ENCODE results near the gene BDH1.
"Not testable (repeated sequence)": the region's sequence is repeated elsewhere in the genome, so short reads cannot be mapped to it uniquely, and the experiment has no call there.

Gene BDH1

DNA sequence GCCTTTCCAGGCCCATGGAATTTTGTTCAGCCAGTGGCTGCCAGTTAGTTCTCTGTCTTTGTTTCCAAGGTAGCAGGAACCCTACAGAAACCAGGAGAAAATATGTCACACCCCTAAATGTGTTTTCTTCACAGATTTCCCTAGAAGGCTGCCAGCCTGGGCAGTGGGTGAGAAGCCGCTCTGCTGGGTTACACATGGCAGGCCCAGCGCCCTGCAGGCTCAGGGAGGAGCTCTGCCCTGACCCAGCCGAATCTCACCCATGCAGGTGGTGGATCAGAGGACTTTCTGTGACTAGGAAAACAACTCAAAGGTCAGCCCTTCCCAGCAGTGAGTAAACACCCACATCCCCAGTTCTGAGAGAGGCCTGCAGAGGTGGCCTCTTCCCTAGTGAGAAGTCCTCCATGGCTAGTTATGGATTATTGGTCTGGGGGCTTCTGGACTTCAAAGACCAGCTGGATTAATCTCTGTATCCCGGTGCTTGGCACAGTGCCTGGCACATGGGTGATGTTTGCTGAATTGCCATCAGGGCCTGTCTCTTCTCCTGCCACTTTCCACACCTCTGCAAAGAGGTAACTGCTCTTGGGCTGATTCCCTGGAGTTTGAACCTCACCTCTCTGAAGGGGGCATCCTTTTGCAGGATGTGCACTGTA, 34.7 kb upstream of the BDH1 start:
- DNase-seq, result no peak
- no peaks in the 10 kb centered on the region for H3K27me3 ChIP-seq (replicated peaks in 2 of 5; ENCODE audit: control insufficient read depth in 4 of 5, insufficient read depth in 5 of 5, low read length in 4 of 5)
- WGBS (ENCODE audit: insufficient coverage), result 100% methylated on average over 4 of the region's 4 CpGs
- H3K36me3 ChIP-seq (ENCODE audit: control insufficient read depth in 4 of 4, insufficient read depth in 4 of 4, low read length in 3 of 4), result no peaks in the 10 kb centered on the region
- peaks cover 0 to 7% (median 2%) of the 10 kb centered on the region in 4 experiments for H3K4me1 ChIP-seq (ENCODE audit: control extremely low read depth in 1 of 4, control insufficient read depth in 4 of 4, insufficient read depth in 4 of 4, low read length in 3 of 4)
- H3K9me3 ChIP-seq (ENCODE audit: control extremely low read depth in 1 of 5, control insufficient read depth in 4 of 5, insufficient read depth in 2 of 5, low read depth in 1 of 5, low read length in 4 of 5), result no peaks in the 10 kb centered on the region
- CTCF ChIA-PET, result no interaction called here
- no peak overlapping the region for H3K27ac ChIP-seq (ENCODE audit: insufficient read depth in 1 of 2, low read depth in 1 of 2, low read length in 2 of 2, poor library complexity in 1 of 2, severe bottlenecking in 2 of 2)
- H3K4me3 ChIP-seq (ENCODE audit: control insufficient read depth in 1 of 7, extremely low read depth in 1 of 7, insufficient read depth in 4 of 7, low read depth in 2 of 7, low read length in 6 of 7), result no peak overlapping the region
- POLR2A ChIA-PET, result no interaction called here

- H3K9me3 ChIP-seq (ENCODE audit: control extremely low read depth in 1 of 5, control insufficient read depth in 4 of 5, insufficient read depth in 2 of 5, low read depth in 1 of 5, low read length in 4 of 5), result no peaks in the 10 kb centered on the region
- peaks cover 0 to 7% (median 2%) of the 10 kb centered on the region in 4 experiments for H3K4me1 ChIP-seq (ENCODE audit: control extremely low read depth in 1 of 4, control insufficient read depth in 4 of 4, insufficient read depth in 4 of 4, low read length in 3 of 4)
- POLR2A ChIA-PET, result no interaction called here
- H3K27ac ChIP-seq (ENCODE audit: insufficient read depth in 1 of 2, low read depth in 1 of 2, low read length in 2 of 2, poor library complexity in 1 of 2, severe bottlenecking in 2 of 2), result no peak overlapping the region
- no peak for DNase-seq
- CTCF ChIA-PET, result interaction anchor here (3.2 kb wide), 1 partner anchor 9 kb away, joined by 15 read pairs; no protein-coding TSS in a partner anchor
- WGBS (ENCODE audit: insufficient coverage), result 96% methylated on average over 6 of the region's 13 CpGs
- no peaks in the 10 kb centered on the region for H3K36me3 ChIP-seq (ENCODE audit: control insufficient read depth in 4 of 4, insufficient read depth in 4 of 4, low read length in 3 of 4)
- no peaks in the 10 kb centered on the region for H3K27me3 ChIP-seq (replicated peaks in 2 of 5; ENCODE audit: control insufficient read depth in 4 of 5, insufficient read depth in 5 of 5, low read length in 4 of 5)
- no peak overlapping the region for H3K4me3 ChIP-seq (ENCODE audit: control insufficient read depth in 1 of 7, extremely low read depth in 1 of 7, insufficient read depth in 4 of 7, low read depth in 2 of 7, low read length in 6 of 7)
These were observed 33.8 kb upstream of the BDH1 start for GRCh38 chr3:197589545-197589944.

DNA sequence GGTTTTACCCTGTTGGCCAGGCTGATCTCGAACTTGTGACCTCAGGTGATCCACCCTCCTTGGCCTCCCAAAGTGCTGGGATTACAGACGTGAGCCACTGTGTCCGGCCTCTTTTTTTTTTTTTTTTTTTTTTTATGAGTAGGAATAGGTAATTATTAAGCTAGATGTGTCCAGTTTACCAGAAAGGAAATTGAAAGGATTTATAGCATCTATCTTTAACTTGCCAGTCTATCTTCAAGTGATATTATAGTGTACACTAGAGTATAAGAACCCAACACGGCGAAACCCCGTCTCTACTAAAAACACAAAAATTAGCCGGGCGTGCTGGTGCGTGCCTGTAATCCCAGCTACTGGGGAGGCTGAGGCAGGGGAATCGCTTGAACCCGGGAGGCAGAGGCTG, 31.0 kb upstream of the BDH1 start:
- H3K4me1 ChIP-seq (ENCODE audit: control extremely low read depth in 1 of 4, control insufficient read depth in 4 of 4, insufficient read depth in 4 of 4, low read length in 3 of 4); DNase-seq; H3K9me3 ChIP-seq (ENCODE audit: control extremely low read depth in 1 of 5, control insufficient read depth in 4 of 5, insufficient read depth in 2 of 5, low read depth in 1 of 5, low read length in 4 of 5); POLR2A ChIA-PET; H3K27ac ChIP-seq (ENCODE audit: insufficient read depth in 1 of 2, low read depth in 1 of 2, low read length in 2 of 2, poor library complexity in 1 of 2, severe bottlenecking in 2 of 2); H3K4me3 ChIP-seq (ENCODE audit: control insufficient read depth in 1 of 7, extremely low read depth in 1 of 7, insufficient read depth in 4 of 7, low read depth in 2 of 7, low read length in 6 of 7); H3K36me3 ChIP-seq (ENCODE audit: control insufficient read depth in 4 of 4, insufficient read depth in 4 of 4, low read length in 3 of 4); H3K27me3 ChIP-seq (replicated peaks in 2 of 5; ENCODE audit: control insufficient read depth in 4 of 5, insufficient read depth in 5 of 5, low read length in 4 of 5): not testable (repeated sequence)
- CTCF ChIA-PET, result interaction anchor here (1.2 to 3.2 kb wide), 2 partner anchors 12 kb away, joined by 7 to 15 read pairs; no protein-coding TSS in a partner anchor
- WGBS (ENCODE audit: insufficient coverage), result 100% methylated on average over 5 of the region's 11 CpGs

DNA sequence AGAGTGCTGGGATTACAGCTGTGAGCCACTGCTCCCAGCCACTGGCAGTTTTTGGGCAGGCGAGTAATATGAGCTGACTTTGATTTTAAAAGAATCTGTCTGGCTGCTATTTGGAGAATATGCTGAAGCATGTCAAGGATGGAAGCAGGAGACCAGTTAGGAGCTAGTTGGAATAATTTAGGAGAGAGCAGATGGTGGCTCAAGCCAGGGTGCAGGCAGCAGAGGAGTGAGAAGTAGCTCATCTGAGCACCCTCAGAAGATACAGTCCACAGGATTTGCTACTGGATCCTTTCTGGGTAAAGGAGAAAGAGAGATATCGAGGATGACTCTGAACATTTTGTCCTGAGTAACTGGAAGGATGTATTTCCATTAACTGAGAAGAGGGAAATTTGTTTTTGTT, 30.4 kb upstream of the BDH1 start:
- no peak overlapping the region for H3K4me3 ChIP-seq (ENCODE audit: control insufficient read depth in 1 of 7, extremely low read depth in 1 of 7, insufficient read depth in 4 of 7, low read depth in 2 of 7, low read length in 6 of 7)
- H3K9me3 ChIP-seq (ENCODE audit: control extremely low read depth in 1 of 5, control insufficient read depth in 4 of 5, insufficient read depth in 2 of 5, low read depth in 1 of 5, low read length in 4 of 5), result no peaks in the 10 kb centered on the region
- no peak overlapping the region for H3K27ac ChIP-seq (ENCODE audit: insufficient read depth in 1 of 2, low read depth in 1 of 2, low read length in 2 of 2, poor library complexity in 1 of 2, severe bottlenecking in 2 of 2)
- DNase-seq, result no peak
- no peaks in the 10 kb centered on the region for H3K36me3 ChIP-seq (ENCODE audit: control insufficient read depth in 4 of 4, insufficient read depth in 4 of 4, low read length in 3 of 4)
- CTCF ChIA-PET, result interaction anchor here (1.2 kb wide), 1 partner anchor 12 kb away, joined by 7 read pairs; no protein-coding TSS in a partner anchor
- WGBS (ENCODE audit: insufficient coverage), result 93% methylated on average over 2 of the region's 2 CpGs
- no peaks in the 10 kb centered on the region for H3K4me1 ChIP-seq (ENCODE audit: control extremely low read depth in 1 of 4, control insufficient read depth in 4 of 4, insufficient read depth in 4 of 4, low read length in 3 of 4)
- H3K27me3 ChIP-seq (replicated peaks in 2 of 5; ENCODE audit: control insufficient read depth in 4 of 5, insufficient read depth in 5 of 5, low read length in 4 of 5), result no peaks in the 10 kb centered on the region
- POLR2A ChIA-PET, result no interaction called here

DNA sequence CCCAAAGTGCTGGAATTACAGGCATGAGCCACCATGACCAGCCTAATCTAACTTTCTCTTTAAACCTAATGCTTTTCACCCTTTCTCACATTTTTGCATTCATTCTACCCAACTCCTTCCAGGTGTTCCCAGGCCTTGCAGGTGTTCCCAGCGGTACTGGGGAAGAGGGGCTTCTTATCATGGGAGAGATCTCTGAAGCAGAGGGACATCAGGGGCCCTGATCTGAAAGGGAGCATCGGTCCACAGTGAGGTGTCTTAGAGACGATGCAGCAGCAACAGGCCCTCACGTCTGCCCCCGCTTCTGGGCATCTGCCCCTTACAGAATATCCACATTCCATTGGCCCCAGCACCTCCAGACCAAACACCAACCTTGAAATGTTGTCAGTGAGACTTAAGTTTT, 29.0 kb upstream of the BDH1 start:
- Histone ChIP-seq H3K4me3 (ENCODE audit: control insufficient read depth in 1 of 7, extremely low read depth in 1 of 7, insufficient read depth in 4 of 7, low read depth in 2 of 7, low read length in 6 of 7) (no peak overlapping the region), H3K27me3 (replicated peaks in 2 of 5; ENCODE audit: control insufficient read depth in 4 of 5, insufficient read depth in 5 of 5, low read length in 4 of 5) (no peaks in the 10 kb centered on the region), H3K9me3 (ENCODE audit: control extremely low read depth in 1 of 5, control insufficient read depth in 4 of 5, insufficient read depth in 2 of 5, low read depth in 1 of 5, low read length in 4 of 5) (no peaks in the 10 kb centered on the region), H3K4me1 (ENCODE audit: control extremely low read depth in 1 of 4, control insufficient read depth in 4 of 4, insufficient read depth in 4 of 4, low read length in 3 of 4) (no peaks in the 10 kb centered on the region), H3K36me3 (ENCODE audit: control insufficient read depth in 4 of 4, insufficient read depth in 4 of 4, low read length in 3 of 4) (no peaks in the 10 kb centered on the region), H3K27ac (ENCODE audit: insufficient read depth in 1 of 2, low read depth in 1 of 2, low read length in 2 of 2, poor library complexity in 1 of 2, severe bottlenecking in 2 of 2) (no peak overlapping the region)
- ChIA-PET POLR2A (no interaction called here), CTCF (interaction anchor here (0.9 kb wide), 1 partner anchor 15 kb away, joined by 3 read pairs; no protein-coding TSS in a partner anchor)
- 90% methylated on average over 4 of the region's 5 CpGs for WGBS (ENCODE audit: insufficient coverage)
- no peak for DNase-seq

DNA sequence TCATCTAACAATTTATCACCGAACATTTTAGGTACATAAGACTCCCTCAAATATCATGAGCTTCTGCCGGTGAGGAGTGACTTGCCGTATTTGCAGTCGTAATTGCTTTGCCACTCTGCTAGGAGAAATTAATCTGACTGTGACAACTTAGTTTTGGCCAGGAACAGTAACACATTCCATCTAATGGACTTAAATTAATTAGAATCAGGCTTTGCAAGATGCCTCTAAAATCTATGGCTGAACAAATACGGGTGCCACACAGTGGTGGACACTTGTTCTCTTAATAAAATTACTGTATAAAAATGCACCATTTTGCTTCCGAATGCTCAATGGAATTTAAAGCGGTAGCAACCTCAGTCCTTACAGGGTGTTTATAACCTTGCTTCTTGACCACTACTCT, 27.6 kb upstream of the BDH1 start:
- Histone ChIP-seq H3K9me3 (ENCODE audit: control extremely low read depth in 1 of 5, control insufficient read depth in 4 of 5, insufficient read depth in 2 of 5, low read depth in 1 of 5, low read length in 4 of 5) (no peaks in the 10 kb centered on the region), H3K27me3 (replicated peaks in 2 of 5; ENCODE audit: control insufficient read depth in 4 of 5, insufficient read depth in 5 of 5, low read length in 4 of 5) (no peaks in the 10 kb centered on the region), H3K36me3 (ENCODE audit: control insufficient read depth in 4 of 4, insufficient read depth in 4 of 4, low read length in 3 of 4) (no peaks in the 10 kb centered on the region), H3K4me1 (ENCODE audit: control extremely low read depth in 1 of 4, control insufficient read depth in 4 of 4, insufficient read depth in 4 of 4, low read length in 3 of 4) (no peaks in the 10 kb centered on the region), H3K27ac (ENCODE audit: insufficient read depth in 1 of 2, low read depth in 1 of 2, low read length in 2 of 2, poor library complexity in 1 of 2, severe bottlenecking in 2 of 2) (no peak overlapping the region), H3K4me3 (ENCODE audit: control insufficient read depth in 1 of 7, extremely low read depth in 1 of 7, insufficient read depth in 4 of 7, low read depth in 2 of 7, low read length in 6 of 7) (no peak overlapping the region)
- no peak for DNase-seq
- ChIA-PET POLR2A (no interaction called here), CTCF (interaction anchor here (1.3 kb wide), 1 partner anchor 15 kb away, joined by 3 read pairs; no protein-coding TSS in a partner anchor)
- WGBS (ENCODE audit: insufficient coverage), result 84% methylated on average over 4 of the region's 7 CpGs

GRCh38 chr3:197580253-197580691, 24.5 kb upstream of the BDH1 start:
- Histone ChIP-seq H3K36me3 (ENCODE audit: control insufficient read depth in 4 of 4, insufficient read depth in 4 of 4, low read length in 3 of 4) (no peaks in the 10 kb centered on the region), H3K27ac (ENCODE audit: insufficient read depth in 1 of 2, low read depth in 1 of 2, low read length in 2 of 2, poor library complexity in 1 of 2, severe bottlenecking in 2 of 2) (no peak overlapping the region), H3K27me3 (replicated peaks in 2 of 5; ENCODE audit: control insufficient read depth in 4 of 5, insufficient read depth in 5 of 5, low read length in 4 of 5) (peaks cover 0 to 1% (median 0%) of the 10 kb centered on the region in 5 experiments), H3K9me3 (ENCODE audit: control extremely low read depth in 1 of 5, control insufficient read depth in 4 of 5, insufficient read depth in 2 of 5, low read depth in 1 of 5, low read length in 4 of 5) (no peaks in the 10 kb centered on the region), H3K4me3 (ENCODE audit: control insufficient read depth in 1 of 7, extremely low read depth in 1 of 7, insufficient read depth in 4 of 7, low read depth in 2 of 7, low read length in 6 of 7) (no peak overlapping the region), H3K4me1 (ENCODE audit: control extremely low read depth in 1 of 4, control insufficient read depth in 4 of 4, insufficient read depth in 4 of 4, low read length in 3 of 4) (no peaks in the 10 kb centered on the region)
- ChIA-PET POLR2A (no interaction called here), CTCF (interaction anchor here (1.2 kb wide), 1 partner anchor 19 kb away, joined by 3 read pairs; no protein-coding TSS in a partner anchor)
- no peak for DNase-seq
- 94% methylated on average over 8 of the region's 9 CpGs for WGBS (ENCODE audit: insufficient coverage)
